BJ (cell line): ENCODE measurements around the gene HMGXB3. TPM values are rescaled to one million over a fixed set of nuclear protein-coding genes. Genes with fewer than 3 reads are reported as not detected.
A peak's percentile ranks its signal among the peaks of the same experiment; 100 is the strongest.

Experiments
- CTCF ChIA-PET: fragments of 350-600 bp; formaldehyde crosslinking; extraction: SDS; loops from one replicate; lab custom pipeline; 2021; ENCODE audit warnings: antibody characterized with exemption, inconsistent platforms; lab: Yijun Ruan, JAX
- POLR2A ChIA-PET: fragments of 300-600 bp; sonication (Branson Sonifier 250); formaldehyde crosslinking; extraction: SDS; loops from one replicate; lab custom pipeline; 2021; ENCODE audit warnings: antibody characterized with exemption; lab: Charles Lee
- DNase-seq: peaks from one replicate; pipeline ENCODE4 v3.0.0-alpha.2; 2011; ENCODE audit warnings: low read depth
- H3K27me3 ChIP-seq: 2 replicates; pipeline ENCODE4 v1.6.0; 2011; ENCODE audit warnings: low read length; ENCODE audit not compliant: control insufficient read depth, insufficient read depth
- H3K36me3 ChIP-seq: 2 replicates; pipeline ENCODE4 v1.5.1; 2011; ENCODE audit warnings: low read length; ENCODE audit not compliant: control insufficient read depth, insufficient read depth
- H3K4me3 ChIP-seq: 2 replicates; pipeline ENCODE4 v1.5.1; 2011; ENCODE audit warnings: low read depth, mild to moderate bottlenecking, control low read depth, low read length
- CTCF ChIP-seq: IDR thresholded peaks from 2 replicates; pipeline ENCODE4 v1.5.1; 2011; ENCODE audit warnings: low read depth, mild to moderate bottlenecking, control low read depth, inconsistent platforms, low read length, moderate library complexity; ENCODE audit not compliant: insufficient read depth
- polyA plus RNA-seq: library from polyadenylated mRNA; depleted of rRNA; stranded (reverse); fragments of >200 nt; gene quantifications from 2 replicates; pipeline ENCODE4 v1.2.3, GENCODE V29; 2011

The HMGXB3 gene
- polyA plus RNA-seq, 1 experiment = 39.0 TPM

DNA sequence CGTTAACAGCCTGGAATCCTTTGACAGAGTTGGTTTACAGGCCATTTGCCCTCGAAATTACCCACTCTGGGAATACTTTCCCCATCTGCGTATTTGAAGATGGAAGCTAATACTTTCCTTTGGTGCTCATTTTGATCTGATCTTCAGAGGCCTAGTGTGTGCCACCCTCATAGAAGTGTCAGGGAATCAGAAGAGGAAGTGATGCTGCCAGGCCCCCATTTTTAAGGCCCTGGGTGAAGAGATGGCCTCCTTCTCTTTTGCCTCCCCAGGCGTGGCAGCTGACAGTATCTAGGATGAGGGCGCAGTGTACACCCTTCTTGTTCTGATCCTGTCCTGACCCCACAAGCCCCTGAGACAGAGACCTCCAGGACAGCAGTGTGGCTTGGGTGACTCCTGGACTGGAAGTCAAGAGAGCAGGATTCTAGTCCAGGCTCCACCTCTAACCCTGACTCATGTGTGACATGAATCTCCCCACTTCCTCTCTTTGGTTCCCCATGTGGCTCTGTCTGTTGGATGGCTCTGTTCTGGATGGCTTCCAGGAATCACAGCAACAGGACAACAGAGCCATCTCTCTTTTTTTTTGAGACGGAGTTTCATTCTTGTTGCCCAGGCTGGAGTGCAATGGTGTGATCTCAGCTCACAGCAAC, 58.1 kb downstream of the HMGXB3 start:
- DNase-seq = peak; percentile 47
- ChIA-PET POLR2A (interaction anchor here (0.6 kb wide), 2 partner anchors 8 to 191 kb away, joined by 3 to 8 read pairs; no protein-coding TSS in a partner anchor), CTCF (interaction anchor here (1.4 kb wide), 1 partner anchor 9 kb away, joined by 4 read pairs; no protein-coding TSS in a partner anchor)
- TF ChIP-seq CTCF = no peak
- H3K27me3 ChIP-seq = no peaks in the 10 kb centered on the region
- peaks cover 5% of the 10 kb centered on the region for H3K36me3 ChIP-seq
- no peak overlapping the region for H3K4me3 ChIP-seq

DNA sequence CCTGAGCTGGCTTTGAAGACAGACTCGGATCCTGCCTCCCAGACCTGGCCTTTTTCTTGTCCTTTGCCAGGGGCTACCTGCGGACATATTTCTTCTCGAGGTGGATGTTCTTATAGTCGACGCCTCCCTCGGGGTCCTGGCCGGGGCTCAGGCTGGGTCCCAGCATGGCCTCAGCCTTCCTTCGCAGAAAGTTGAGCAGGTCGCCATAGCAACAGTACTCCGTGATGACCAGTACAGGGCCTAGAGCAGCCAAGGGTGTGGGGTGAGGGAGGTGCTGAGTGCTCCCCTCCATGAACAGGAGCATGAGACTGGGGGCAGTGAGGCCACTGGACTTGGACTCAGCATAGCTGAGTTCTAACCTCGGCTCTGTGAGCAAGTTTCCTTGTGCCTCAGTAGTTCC, 59.1 kb downstream of the HMGXB3 start:
- CTCF ChIA-PET = no interaction called here

GRCh38 chr5:150060471-150060870, 59.9 kb downstream of the HMGXB3 start:
- CTCF ChIA-PET = no interaction called here
- Histone ChIP-seq H3K4me3 (no peak overlapping the region), H3K36me3 (peaks cover 3% of the 10 kb centered on the region), H3K27me3 (no peaks in the 10 kb centered on the region)
- POLR2A ChIA-PET = no interaction called here
- no peak for DNase-seq
- no peak for TF ChIP-seq CTCF

More for the DNA sequence above, 59.1 kb downstream of the HMGXB3 start:
- no peak for DNase-seq
- no peak overlapping the region for H3K4me3 ChIP-seq
- POLR2A ChIA-PET = no interaction called here
- TF ChIP-seq CTCF = no peak
- peaks cover 3% of the 10 kb centered on the region for H3K36me3 ChIP-seq
- H3K27me3 ChIP-seq = no peaks in the 10 kb centered on the region

- DNase-seq = no peak
- H3K36me3 ChIP-seq = no peaks in the 10 kb centered on the region; the same call in none of the 2 replicates
- H3K27me3 ChIP-seq = no peaks in the 10 kb centered on the region
- H3K4me3 ChIP-seq = no peak overlapping the region
- no peak for TF ChIP-seq CTCF
- POLR2A ChIA-PET = no interaction called here
- CTCF ChIA-PET = no interaction called here
These were observed 61.0 kb downstream of the HMGXB3 start for GRCh38 chr5:150061538-150061995.

DNA sequence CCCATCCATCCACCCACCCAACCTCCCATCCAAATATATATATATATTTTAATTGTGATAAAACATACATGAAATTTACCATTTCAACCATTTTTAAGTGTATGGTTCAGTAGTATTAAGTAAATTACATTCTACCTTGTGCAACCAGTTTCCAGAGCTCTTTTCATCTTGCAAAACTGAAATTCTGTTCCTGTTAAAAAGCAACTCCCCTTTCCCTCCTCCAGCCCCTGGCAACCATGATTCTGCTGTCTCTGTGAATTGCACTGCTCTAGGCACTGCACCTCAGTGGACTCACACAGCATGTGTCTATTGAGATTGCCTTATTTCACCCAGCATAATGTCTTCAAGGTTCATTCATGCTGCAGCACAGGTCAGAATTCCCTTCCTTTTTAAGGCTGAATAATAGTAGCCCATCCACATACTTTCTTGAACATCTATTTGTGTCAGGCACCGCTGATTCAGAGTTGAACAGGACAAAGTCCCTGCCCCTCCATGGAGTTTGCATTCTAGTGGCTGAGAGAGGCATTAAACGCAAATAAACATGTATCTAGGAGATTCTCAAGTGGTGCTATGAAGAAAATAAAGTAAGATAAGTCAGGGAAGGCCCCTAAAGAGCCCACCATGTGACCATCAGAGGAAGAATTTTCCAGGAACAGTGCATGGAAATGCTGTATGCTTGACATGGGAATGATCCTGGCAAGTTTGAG, 61.8 kb downstream of the HMGXB3 start:
- no peak for DNase-seq
- Histone ChIP-seq H3K27me3 (no peaks in the 10 kb centered on the region), H3K36me3 (no peaks in the 10 kb centered on the region; the same call in 1 of the 2 replicates), H3K4me3 (no peak overlapping the region)
- no peak for TF ChIP-seq CTCF
- CTCF ChIA-PET = interaction anchor here (0.9 kb wide), 1 partner anchor 8 kb away, joined by 4 read pairs; no protein-coding TSS in a partner anchor
- POLR2A ChIA-PET = no interaction called here
